Mucosa of stomach (tissue), 1 donor: ENCODE measurements around the gene MEP1A.
"Not testable (repeated sequence)": the region's sequence is repeated elsewhere in the genome, so short reads cannot be mapped to it uniquely, and the experiment has no call there.

Experiments
- H3K27me3 ChIP-seq: one replicate; pipeline ENCODE4 v1.7.0; 2013; ENCODE audit warnings: mild to moderate bottlenecking, low read length; ENCODE audit not compliant: control insufficient read depth, insufficient read depth
- H3K36me3 ChIP-seq: one replicate; pipeline ENCODE4 v1.7.0; 2013; ENCODE audit warnings: low read length; ENCODE audit not compliant: control insufficient read depth, insufficient read depth
- H3K4me1 ChIP-seq: one replicate; pipeline ENCODE4 v1.7.0; 2013; ENCODE audit warnings: mild to moderate bottlenecking, low read length; ENCODE audit not compliant: control insufficient read depth, insufficient read depth
- H3K4me3 ChIP-seq: one replicate; pipeline ENCODE4 v1.7.0; 2013; ENCODE audit warnings: low read length
- H3K9ac ChIP-seq: one replicate; pipeline ENCODE4 v1.7.0; 2013; ENCODE audit warnings: mild to moderate bottlenecking, low read length, moderate library complexity
- H3K9me3 ChIP-seq: one replicate; pipeline ENCODE4 v1.7.0; 2013; ENCODE audit warnings: mild to moderate bottlenecking, low read length, moderate library complexity; ENCODE audit not compliant: control insufficient read depth
- donor health status: Pancreatic carcinoma.

The MEP1A gene

GRCh38 chr6:46848684-46849360, 55.6 kb downstream of the MEP1A start:
- Histone ChIP-seq H3K36me3 (no peaks in the 10 kb centered on the region), H3K27me3 (no peaks in the 10 kb centered on the region), H3K9ac (no peak overlapping the region), H3K4me1 (peaks cover 11% of the 10 kb centered on the region), H3K9me3 (no peaks in the 10 kb centered on the region), H3K4me3 (no peak overlapping the region)

DNA sequence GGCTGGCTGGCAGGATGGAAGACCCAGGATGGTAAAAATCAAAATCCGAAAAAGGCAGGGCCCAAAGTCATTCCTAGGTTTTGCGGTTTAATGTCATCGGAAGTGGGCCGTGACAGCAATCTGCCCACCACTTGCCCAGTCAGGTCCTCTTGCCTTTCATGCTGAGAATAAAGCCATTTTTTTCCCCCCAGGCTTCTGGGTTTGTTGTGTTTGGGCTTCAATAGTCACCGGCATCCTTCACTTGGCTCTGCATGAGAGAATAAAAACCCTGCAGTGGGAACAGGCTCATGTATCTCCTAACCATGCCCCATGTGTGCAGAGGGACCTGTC, 56.1 kb downstream of the MEP1A start:
- H3K9ac ChIP-seq: no peak overlapping the region
- H3K9me3 ChIP-seq: no peaks in the 10 kb centered on the region
- no peaks in the 10 kb centered on the region for H3K27me3 ChIP-seq
- peaks cover 11% of the 10 kb centered on the region for H3K4me1 ChIP-seq
- H3K4me3 ChIP-seq: no peak overlapping the region
- no peaks in the 10 kb centered on the region for H3K36me3 ChIP-seq

DNA sequence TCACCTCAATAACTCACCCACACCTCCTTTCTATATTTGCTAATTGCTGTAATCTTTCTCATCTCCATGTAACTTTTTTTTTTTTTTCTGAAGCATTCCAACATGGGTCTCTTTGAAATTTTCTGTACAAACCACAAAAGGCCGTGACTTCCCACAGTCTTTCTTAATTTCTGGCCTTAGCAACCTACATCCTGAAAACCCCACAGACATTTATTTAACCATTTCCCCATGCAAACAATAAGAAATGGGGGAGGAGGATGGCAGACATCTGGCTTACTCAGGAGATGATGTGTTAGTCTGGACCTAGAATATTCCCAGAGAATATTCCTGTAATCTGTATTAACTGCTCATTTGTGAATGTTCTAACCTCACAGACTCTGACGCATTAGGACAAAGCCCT, 57.6 kb downstream of the MEP1A start:
- H3K9ac ChIP-seq: no peak overlapping the region
- no peaks in the 10 kb centered on the region for H3K36me3 ChIP-seq

GRCh38 chr6:46851576-46851975, 58.4 kb downstream of the MEP1A start:
- peaks cover 11% of the 10 kb centered on the region for H3K4me1 ChIP-seq
- not testable (repeated sequence) for H3K27me3 ChIP-seq, H3K9ac ChIP-seq, H3K4me3 ChIP-seq, H3K36me3 ChIP-seq, H3K9me3 ChIP-seq

More for the DNA sequence above, 57.6 kb downstream of the MEP1A start:
- Histone ChIP-seq H3K4me1 (peaks cover 11% of the 10 kb centered on the region), H3K9me3 (no peaks in the 10 kb centered on the region), H3K4me3 (no peak overlapping the region), H3K27me3 (no peaks in the 10 kb centered on the region)

DNA sequence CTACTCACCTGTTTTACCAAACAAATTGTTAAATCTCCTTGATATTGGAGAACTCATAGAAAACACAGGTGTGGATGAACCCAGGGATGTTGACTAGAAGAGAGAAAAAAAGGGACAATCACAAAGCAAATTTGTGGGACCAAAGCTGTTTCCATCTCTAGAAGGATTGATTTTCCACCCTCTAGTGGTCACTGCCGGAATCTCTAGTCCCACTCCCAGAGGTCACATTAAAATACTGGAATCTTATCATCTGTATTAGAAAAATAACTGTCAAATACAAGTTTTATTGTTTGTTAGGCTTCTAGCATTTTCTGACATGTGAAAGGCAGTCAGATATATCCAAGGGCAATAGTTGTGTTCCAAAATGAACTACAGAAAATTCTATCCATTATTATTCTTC, 62.8 kb downstream of the MEP1A start:
- H3K9ac ChIP-seq, H3K4me3 ChIP-seq, H3K27me3 ChIP-seq, H3K4me1 ChIP-seq, H3K9me3 ChIP-seq, H3K36me3 ChIP-seq: not testable (repeated sequence)

DNA sequence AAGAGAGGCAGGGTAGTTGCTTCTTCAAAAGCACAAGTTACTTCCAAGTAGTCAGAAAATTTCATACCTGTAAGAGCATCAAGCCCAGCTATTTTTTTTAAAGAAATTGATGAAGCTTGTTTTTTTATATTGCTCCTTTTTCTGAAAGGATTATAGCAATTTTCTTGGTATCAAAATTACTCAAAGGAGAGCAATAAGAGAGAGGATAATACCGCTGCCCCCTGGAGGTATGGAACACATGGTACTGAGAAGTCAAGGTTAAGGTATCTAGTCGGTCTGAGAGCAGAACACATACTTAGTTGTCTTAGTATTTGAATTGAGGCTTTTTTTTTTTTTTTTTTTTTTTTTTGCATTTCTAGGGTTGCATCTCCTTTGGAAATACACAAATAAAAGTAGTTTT, 69.2 kb downstream of the MEP1A start:
- no peaks in the 10 kb centered on the region for H3K4me1 ChIP-seq
- no peaks in the 10 kb centered on the region for H3K36me3 ChIP-seq
- H3K9me3 ChIP-seq: no peaks in the 10 kb centered on the region
- no peak overlapping the region for H3K4me3 ChIP-seq
- no peak overlapping the region for H3K9ac ChIP-seq
- H3K27me3 ChIP-seq: no peaks in the 10 kb centered on the region

- Histone ChIP-seq H3K36me3 (no peaks in the 10 kb centered on the region), H3K27me3 (no peaks in the 10 kb centered on the region), H3K9me3 (no peaks in the 10 kb centered on the region), H3K4me3 (no peak overlapping the region), H3K4me1 (no peaks in the 10 kb centered on the region), H3K9ac (no peak overlapping the region)
Observed at GRCh38 chr6:46863791-46864190, 70.6 kb downstream of the MEP1A start.

- H3K4me3 ChIP-seq: no peak overlapping the region
- no peaks in the 10 kb centered on the region for H3K9me3 ChIP-seq
- H3K9ac ChIP-seq: no peak overlapping the region
- H3K4me1 ChIP-seq: no peaks in the 10 kb centered on the region
- no peaks in the 10 kb centered on the region for H3K27me3 ChIP-seq
- H3K36me3 ChIP-seq: no peaks in the 10 kb centered on the region
Observed at GRCh38 chr6:46865221-46865620, 72.0 kb downstream of the MEP1A start.

- Histone ChIP-seq H3K27me3 (no peaks in the 10 kb centered on the region), H3K4me3 (no peak overlapping the region), H3K36me3 (no peaks in the 10 kb centered on the region), H3K9ac (no peak overlapping the region), H3K9me3 (no peaks in the 10 kb centered on the region), H3K4me1 (no peaks in the 10 kb centered on the region)
Observed at GRCh38 chr6:46867411-46867810, 74.2 kb downstream of the MEP1A start.

DNA sequence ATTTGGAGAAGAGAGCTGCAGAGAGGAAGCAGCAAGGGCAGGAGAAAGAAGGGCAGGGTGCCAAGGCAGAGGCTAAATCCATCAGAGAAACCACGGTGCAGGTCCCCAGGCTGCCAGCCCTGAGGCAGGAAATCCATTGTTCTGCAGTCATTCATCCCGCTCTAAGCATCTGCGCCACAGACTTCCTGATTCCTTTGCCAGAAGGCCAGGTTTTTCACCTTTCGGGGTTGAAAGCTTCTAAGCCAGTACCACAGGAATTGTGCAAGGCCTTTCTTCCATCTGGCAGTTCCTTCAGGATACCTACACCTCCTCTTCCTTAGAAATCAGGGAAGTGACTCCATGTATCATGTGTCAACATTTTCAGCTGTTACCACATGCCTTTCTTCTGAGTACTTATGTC, 82.9 kb downstream of the MEP1A start:
- no peaks in the 10 kb centered on the region for H3K27me3 ChIP-seq
- H3K9ac ChIP-seq: no peak overlapping the region
- H3K36me3 ChIP-seq: no peaks in the 10 kb centered on the region
- H3K9me3 ChIP-seq: no peaks in the 10 kb centered on the region
- H3K4me3 ChIP-seq: no peak overlapping the region
- peaks cover 4% of the 10 kb centered on the region for H3K4me1 ChIP-seq

- H3K9me3 ChIP-seq: no peaks in the 10 kb centered on the region
- no peaks in the 10 kb centered on the region for H3K36me3 ChIP-seq
- H3K4me3 ChIP-seq: no peak overlapping the region
- H3K9ac ChIP-seq: no peak overlapping the region
- no peaks in the 10 kb centered on the region for H3K27me3 ChIP-seq
- H3K4me1 ChIP-seq: peaks cover 4% of the 10 kb centered on the region
Observed at GRCh38 chr6:46879003-46879402, 85.8 kb downstream of the MEP1A start.

- H3K4me3 ChIP-seq: no peak overlapping the region
- H3K36me3 ChIP-seq: no peaks in the 10 kb centered on the region
- H3K9me3 ChIP-seq: no peaks in the 10 kb centered on the region
Observed at GRCh38 chr6:46882645-46883044, 89.5 kb downstream of the MEP1A start.

DNA sequence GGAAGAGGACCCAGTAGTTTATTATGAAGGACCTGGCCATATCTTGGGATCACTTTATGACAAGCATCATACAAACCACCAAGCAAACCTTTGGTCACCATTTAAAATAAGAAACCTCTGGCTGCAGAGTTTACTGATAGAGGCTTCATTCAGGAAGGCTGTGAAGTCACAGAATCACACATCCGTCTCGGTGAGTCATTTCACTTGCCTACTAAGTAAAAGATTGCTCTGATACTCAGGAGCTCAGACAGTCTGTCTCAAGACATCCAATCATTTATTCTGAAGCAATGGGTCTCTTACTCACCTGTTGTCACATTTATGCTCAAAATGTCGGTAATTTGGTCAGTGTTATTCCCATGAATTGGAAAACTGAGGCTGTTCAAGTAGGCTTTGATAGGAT, 94.8 kb downstream of the MEP1A start:
- Histone ChIP-seq H3K27me3 (no peaks in the 10 kb centered on the region), H3K9ac (no peak overlapping the region), H3K9me3 (no peaks in the 10 kb centered on the region), H3K36me3 (no peaks in the 10 kb centered on the region), H3K4me3 (no peak overlapping the region), H3K4me1 (peaks cover 4% of the 10 kb centered on the region)

More at GRCh38 chr6:46882645-46883044, 89.5 kb downstream of the MEP1A start:
- no peaks in the 10 kb centered on the region for H3K27me3 ChIP-seq
- no peaks in the 10 kb centered on the region for H3K4me1 ChIP-seq
- H3K9ac ChIP-seq: no peak overlapping the region
